ENCODE data around the gene MCCC1. TPM values are rescaled to one million over a fixed set of nuclear protein-coding genes. Genes with fewer than 3 reads are reported as not detected.

The MCCC1 gene
- total and polyA plus RNA-seq, 10 of the 15 experiments (the other 5 are each of a cell fraction or from before 2014, with no cell fraction given) = 35.0 to 71.7 (median 47.0) TPM

DNA sequence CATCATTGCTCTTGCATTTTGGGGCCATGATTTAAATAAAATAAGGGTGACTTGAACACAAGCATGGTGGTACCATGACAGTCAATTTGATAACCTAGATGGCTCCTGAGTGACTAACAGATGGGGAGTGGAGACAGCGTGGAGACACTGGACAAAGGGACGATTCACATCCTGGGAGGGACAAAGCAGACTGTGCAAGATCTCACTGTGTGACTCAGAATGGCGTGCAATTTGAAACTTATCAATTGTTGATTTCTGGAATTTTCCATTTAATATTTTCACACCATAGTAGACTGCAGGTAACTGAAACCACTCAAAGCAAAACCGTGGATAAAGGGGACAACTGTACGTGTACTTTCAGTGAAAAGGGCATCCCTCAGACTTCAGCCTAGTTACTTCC lies 25.5 kb downstream of the MCCC1 start (continued):
- no peak for TF ChIP-seq JUND (IDR thresholded peaks at IDR 0.05; ENCODE audit: low read depth, low read length)

DNA sequence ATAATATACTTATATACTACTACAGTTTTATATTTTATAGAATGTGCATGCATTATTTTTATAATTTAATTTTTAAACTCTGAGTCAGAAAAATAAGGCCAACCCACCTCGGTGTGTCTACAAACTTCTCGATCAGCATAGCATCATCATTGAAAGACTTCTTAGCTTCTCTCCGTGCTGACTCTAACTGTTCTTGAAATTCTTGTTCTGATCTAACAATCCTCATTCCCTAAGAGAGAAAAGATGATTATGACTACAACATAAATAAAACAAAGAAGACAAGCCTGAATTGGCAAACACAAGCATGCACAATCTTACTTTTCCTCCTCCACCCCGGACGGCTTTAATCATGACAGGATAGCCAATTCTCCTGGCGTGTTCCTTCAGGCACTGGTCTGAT lies 28.4 kb downstream of the MCCC1 start:
- intact Hi-C loops (cut with micrococcal nuclease; ENCODE audit: unreplicated experiment) = no loop called here
- Histone ChIP-seq H3K79me2 (ENCODE audit: control insufficient read depth, insufficient read depth, low read length) (no peaks in the 10 kb centered on the region), H2AFZ (ENCODE audit: control insufficient read depth, low read depth, low read length) (no peak overlapping the region), H3K9me3 (replicated peaks; ENCODE audit: control insufficient read depth, insufficient read depth, low read length) (no peaks in the 10 kb centered on the region; the same call in 2 of the 3 replicates), H3K36me3 (ENCODE audit: control insufficient read depth in 2 of 2, insufficient read depth in 2 of 2, low read length in 1 of 2) (peaks cover 0 to 10% of the 10 kb centered on the region in 2 experiments; a peak in 1 of 4 replicates), H3K27ac (ENCODE audit: control insufficient read depth, insufficient read depth) (no peak overlapping the region), H3K27me3 (replicated peaks in 1 of 2; ENCODE audit: control insufficient read depth in 2 of 2, insufficient read depth in 2 of 2, low read length in 1 of 2) (no peaks in the 10 kb centered on the region), H4K20me1 (ENCODE audit: control insufficient read depth, insufficient read depth) (no peaks in the 10 kb centered on the region), H3K4me2 (ENCODE audit: control insufficient read depth, insufficient read depth) (no peak overlapping the region), H3K4me1 (ENCODE audit: control insufficient read depth, insufficient read depth, low read length) (no peaks in the 10 kb centered on the region), H3K4me3 (no peak overlapping the region), H3K9ac (ENCODE audit: control insufficient read depth, insufficient read depth, low read length) (no peak overlapping the region)
- ChIA-PET SMC1A (ENCODE audit: uncharacterized antibody, unreplicated experiment) (interaction anchor here (0.7 to 1.1 kb wide), 2 partner anchors 12 to 357 kb away, joined by 3 to 4 read pairs; no protein-coding TSS in a partner anchor), CTCF (interaction anchor here (1.9 kb wide), 1 partner anchor 13 kb away, joined by 7 read pairs; no protein-coding TSS in a partner anchor), RAD21 (ENCODE audit: unreplicated experiment) (no interaction called here), POLR2A (no interaction called here)
- FAIRE-seq = no peak
- ATAC-seq = no peak
- no peak for DNase-seq (ENCODE audit: low read depth, low spot score)
- TF ChIP-seq SRF (IDR thresholded peaks at IDR 0.05; ENCODE audit: low read depth in 2 of 2, low read length in 2 of 2) (no peak), JUNB (IDR thresholded peaks at IDR 0.05) (no peak), STAT1 (conservative IDR thresholded peaks at IDR 0.05) (no peak), PAX8 (IDR thresholded peaks at IDR 0.05) (no peak), CHD2 (IDR thresholded peaks at IDR 0.05; ENCODE audit: borderline replicate concordance, low read depth, low read length) (no peak), ZBTB4 (CRISPR knock-in tag; IDR thresholded peaks at IDR 0.05) (no peak), RUNX3 (IDR thresholded peaks at IDR 0.05; ENCODE audit: low read length) (no peak), PAX5 (IDR thresholded peaks at IDR 0.05; ENCODE audit: borderline replicate concordance, low read depth, low read length) (no peak), EGR1 (IDR thresholded peaks at IDR 0.05; ENCODE audit: borderline replicate concordance in 1 of 2, low read depth in 2 of 2, low read length in 2 of 2) (no peak), BRCA1 (IDR thresholded peaks at IDR 0.05; ENCODE audit: low read depth, low read length) (no peak), RAD21 (IDR thresholded peaks at IDR 0.05; ENCODE audit: insufficient read depth, low read depth, low read length) (no peak), MLLT1 (IDR thresholded peaks at IDR 0.05) (no peak), MYB (IDR thresholded peaks at IDR 0.05; ENCODE audit: borderline replicate concordance, low read depth, low read length) (no peak)
- TF ChIP-seq, protein P1, sequence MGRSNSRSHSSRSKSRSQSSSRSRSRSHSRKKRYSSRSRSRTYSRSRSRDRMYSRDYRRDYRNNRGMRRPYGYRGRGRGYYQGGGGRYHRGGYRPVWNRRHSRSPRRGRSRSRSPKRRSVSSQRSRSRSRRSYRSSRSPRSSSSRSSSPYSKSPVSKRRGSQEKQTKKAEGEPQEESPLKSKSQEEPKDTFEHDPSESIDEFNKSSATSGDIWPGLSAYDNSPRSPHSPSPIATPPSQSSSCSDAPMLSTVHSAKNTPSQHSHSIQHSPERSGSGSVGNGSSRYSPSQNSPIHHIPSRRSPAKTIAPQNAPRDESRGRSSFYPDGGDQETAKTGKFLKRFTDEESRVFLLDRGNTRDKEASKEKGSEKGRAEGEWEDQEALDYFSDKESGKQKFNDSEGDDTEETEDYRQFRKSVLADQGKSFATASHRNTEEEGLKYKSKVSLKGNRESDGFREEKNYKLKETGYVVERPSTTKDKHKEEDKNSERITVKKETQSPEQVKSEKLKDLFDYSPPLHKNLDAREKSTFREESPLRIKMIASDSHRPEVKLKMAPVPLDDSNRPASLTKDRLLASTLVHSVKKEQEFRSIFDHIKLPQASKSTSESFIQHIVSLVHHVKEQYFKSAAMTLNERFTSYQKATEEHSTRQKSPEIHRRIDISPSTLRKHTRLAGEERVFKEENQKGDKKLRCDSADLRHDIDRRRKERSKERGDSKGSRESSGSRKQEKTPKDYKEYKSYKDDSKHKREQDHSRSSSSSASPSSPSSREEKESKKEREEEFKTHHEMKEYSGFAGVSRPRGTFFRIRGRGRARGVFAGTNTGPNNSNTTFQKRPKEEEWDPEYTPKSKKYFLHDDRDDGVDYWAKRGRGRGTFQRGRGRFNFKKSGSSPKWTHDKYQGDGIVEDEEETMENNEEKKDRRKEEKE (IDR thresholded peaks at IDR 0.05) = no peak
- WGBS (ENCODE audit: insufficient coverage, insufficient replicate concordance, low lambda C conversion rate, missing lambda C conversion rate) = over 99% methylated on average over 6 of the region's 6 CpGs
- no TSS peak for BruUV-seq (replicated peaks)
- in situ Hi-C loops (cut with MboI) = no loop called here

All from GM12878 (cell line).